T follicular helper cell (primary cell): ENCODE results near the gene GRK4.

Experiments used
- DNase-seq: peaks from one replicate; pipeline ENCODE4 v3.0.0-alpha.2; 2020; ENCODE audit warnings: low read depth

The GRK4 gene

DNA sequence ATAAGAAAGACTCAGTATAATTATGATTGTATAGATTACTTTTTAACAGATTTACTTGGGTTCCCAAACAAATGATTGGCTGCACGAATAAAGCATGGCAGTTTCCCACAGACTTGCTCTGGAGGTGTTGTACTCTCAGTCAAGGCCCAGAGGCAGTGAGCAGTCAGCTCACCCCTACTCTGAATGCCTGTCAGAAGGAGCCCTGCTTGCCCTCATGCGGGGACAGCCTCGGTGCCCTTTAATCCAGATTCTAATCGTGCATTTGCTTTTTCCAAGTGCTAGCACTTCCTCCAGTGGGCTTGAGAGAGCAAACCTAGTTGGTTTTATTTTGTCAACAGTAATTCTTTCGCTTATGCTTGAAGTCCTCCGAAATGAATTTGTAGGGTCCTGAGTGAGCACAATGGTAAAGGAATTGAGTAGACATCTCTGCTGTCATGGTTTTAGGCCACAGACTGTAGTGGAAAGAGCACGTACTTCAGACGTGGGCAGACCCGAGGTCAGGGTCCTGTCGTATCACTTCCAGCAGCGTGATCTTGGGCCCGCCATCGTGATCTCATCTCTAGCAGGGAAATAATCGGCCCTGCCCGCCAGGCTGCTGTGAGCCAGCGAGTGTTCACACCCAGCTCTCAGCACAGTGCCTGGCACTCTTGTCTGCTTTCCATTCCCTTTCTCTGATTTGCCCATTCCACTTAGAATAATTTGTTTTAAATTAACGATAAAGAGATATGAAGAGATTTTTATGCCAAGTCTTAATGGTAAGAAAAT, 48.3 kb downstream of the GRK4 start:
- DNase-seq: no peak

DNA sequence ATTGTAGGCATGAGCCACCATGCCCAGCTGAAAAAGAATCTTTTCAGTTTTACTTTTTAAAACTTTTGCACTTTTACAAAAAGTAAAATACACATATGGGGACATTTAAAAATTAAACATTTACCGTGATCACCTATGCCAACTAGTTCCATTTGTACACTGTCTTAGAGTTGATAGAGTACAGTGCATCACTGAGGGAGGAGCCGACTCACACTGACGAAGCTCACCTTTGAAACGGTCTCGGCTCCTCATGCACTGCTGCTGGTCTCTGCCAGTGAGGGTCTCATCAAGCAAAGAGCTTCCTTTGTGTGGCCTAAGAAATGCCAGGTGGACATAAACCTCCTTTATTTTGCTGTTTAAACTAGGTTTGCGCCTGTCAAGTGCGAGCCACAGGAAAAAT, 50.0 kb downstream of the GRK4 start:
- DNase-seq: no peak

DNA sequence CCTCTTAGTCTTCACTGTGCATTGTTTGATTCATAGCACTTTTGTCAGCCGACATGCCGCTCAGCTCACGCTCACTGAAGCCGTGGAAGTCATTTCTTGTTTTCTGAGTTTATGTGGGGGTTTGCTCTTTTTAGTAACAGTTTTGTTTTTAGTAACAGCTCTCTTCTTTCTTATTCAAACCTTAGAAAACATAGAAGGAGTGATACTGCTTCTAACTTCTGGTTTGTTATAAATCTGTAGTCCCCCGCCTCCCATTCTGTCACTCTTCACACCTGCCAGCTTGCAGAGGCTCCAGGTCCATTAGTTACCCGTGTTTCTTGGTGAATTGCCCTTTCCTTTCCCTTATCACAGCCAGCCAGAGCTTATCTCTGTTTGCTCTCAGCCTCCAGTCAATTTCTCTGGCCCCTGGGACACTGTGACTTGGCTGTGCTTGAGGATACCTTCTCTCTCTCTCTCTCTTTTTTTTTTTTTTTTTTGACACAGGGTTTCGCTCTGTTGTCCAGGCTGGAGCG, 50.5 kb downstream of the GRK4 start:
- no peak for DNase-seq

DNA sequence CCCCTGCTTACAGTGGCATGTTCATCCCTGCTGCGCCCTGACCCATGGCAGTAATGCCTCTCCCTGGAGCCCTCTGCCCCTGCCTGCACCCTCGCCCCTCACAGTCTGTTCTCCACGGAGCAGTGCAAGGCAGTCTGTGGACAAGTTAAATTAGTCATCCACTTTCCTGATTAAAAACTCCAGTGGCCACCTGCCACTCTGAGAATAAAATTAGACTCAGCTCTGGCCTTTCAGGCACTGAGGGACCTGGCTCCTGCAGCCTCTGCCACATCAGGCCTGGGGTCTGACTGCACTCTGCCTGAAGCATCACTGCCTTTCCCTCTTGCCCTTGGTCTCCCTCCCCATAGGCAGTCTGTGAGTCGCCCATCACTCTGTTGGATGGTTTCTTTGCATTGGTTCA, 53.6 kb downstream of the GRK4 start:
- no peak for DNase-seq

DNA sequence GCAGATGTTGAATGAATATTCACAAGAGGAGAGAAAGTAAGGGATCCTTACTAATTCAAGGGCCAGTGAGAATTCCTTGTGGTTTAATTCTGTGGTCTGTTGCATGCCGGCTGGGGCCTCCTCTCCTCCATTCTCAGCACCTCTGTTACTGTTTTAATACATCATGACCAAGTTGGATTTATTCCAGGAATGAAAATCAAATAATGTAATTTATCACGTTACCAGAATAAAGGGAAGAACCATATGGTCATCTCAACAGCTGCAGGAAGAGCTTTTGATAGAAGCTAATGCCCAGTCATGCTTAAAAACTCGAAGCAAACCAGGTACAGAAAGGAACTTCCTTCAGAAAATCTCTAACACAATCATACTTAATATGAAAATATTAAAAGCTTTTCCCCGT, 54.1 kb downstream of the GRK4 start:
- no peak for DNase-seq

DNA sequence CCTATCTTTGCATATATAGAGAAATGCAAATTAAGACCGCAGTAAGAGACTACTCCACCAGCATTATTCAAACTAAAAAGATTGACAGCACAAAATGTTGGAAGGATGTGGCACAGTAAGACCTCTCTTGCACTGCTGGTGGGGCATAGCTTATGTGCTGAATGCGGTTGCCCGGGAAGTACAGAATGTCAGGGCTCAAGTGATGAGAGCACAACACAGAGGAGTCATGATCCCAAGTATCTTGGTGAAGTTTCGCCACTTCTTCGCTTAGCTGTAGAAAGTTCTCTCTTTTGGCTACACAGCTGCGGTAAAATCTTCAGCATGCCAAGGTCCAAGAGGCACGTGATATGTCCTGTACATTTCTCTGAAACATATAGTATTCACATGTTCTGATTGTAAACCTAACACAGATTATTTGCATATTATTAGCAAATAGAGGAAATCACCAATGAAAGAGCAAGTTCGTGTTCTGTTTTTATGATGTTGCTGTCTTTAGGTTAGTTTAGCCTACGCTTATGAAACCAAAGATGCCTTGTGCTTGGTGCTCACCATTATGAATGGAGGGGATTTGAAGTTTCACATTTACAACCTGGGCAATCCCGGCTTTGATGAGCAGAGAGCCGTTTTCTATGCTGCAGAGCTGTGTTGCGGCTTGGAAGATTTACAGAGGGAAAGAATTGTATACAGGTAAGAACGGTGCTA, 55.9 kb downstream of the GRK4 start:
- no peak for DNase-seq

DNA sequence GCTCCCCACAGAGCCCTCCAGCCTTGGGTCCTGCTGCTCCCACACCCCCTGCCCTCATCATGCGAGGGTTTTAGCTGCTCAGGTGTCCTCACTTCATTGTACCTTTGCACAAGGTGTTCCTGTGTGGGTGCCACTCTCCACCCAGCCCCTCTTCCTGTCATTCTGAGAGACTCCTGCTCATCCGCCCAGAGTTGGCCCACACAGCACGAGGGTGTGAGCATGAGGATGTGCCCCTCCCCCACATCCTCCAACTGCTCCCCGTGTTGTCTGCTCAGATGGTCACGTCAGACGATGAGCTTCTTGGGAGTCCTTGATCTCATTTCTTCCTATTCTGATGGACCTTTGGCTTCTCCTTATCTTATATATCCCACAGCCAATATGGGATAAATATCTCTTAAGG, 57.8 kb downstream of the GRK4 start:
- no peak for DNase-seq

DNA sequence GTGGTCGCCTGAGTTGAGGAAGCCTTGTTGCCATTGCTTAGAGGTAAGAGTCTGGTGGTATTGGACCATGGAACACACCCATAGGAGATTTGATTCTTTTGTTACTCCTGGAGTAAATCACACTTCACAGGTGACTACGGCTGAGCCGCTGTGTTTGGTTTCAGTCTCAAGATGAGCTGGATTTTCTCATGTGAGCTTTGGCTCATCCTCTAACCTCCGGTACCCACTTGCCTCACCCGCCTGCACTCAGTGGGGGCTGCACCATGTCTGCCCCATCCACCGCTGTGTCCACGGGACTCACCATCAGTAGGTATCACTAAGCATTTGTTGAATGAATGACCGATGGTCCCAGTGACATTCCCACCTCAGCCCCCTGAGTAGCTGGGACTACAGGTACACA, 58.3 kb downstream of the GRK4 start:
- no peak for DNase-seq

DNA sequence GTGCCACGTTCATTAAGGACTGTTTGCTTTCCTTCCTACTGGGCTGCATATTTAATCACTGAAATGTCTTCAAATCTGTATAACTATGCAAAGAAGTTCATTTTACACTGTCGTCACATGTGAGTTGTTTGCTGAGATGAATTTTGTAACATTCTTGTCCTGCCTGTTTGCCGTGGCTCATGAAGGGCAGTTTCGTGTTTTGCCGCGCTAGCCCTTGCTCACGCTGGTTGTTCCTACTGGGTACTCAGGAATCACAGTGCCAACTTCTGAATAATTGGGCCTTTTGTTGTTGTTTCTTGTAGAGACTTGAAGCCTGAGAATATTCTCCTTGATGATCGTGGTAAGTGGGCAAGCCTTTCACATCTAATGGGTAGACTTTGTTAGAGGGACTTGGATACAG, 58.7 kb downstream of the GRK4 start:
- DNase-seq: no peak

DNA sequence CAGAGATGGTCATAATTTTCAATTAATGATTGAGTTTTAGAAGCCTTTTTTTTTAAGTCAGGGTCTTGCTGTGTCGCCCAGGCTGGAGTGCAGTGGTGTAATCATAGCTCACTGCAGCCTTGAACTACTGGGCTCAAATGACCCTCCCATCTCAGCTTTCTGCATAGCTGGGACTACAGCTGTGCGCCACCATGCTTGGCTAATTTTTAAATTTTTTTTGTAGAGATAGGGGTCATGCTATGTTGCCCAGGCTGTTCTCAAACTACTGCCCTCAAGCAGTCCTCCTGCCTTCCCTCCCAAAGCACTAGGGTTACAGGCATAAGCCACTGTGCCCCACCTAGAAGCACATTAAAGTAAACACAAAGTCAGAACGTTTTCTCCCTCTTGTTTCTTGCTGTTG, 59.3 kb downstream of the GRK4 start:
- DNase-seq: no peak

DNA sequence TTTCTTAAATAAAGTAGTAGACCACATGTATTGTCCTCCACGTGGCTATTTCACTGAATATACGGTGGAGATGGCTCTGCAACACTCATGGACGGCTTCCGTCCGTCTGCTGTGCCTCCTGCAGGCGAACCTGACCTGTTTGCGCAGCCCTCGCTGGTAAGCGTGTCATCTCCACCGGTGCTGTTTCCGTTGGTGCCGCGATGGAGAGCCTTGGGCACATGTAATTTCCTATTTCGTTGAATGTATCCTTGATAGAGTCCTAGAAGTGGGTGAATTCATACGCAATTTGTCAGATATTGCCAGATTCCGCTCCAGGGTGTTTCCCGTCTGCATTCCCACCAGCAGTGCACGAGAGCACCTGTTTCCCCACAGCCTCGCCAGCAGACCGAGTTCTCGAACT, 62.5 kb downstream of the GRK4 start:
- no peak for DNase-seq

DNA sequence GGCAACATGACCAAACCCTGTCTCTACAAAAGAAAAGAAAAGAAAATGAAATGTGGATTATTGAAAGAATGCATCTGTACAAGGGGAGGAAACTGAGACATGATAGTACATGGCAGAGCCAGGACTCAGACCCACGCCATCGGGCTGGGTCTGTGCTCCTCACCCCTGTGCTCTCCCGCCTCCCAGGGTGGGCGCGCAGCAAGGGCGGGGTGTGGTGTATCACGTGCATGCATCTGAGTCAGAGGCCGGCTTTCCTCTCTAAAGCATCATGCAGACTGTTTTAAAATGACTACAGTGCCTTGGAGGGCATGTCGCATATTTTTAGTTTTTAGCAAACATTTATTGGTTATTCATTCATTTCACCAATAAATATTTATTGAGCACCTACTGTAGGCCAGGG, 63.2 kb downstream of the GRK4 start:
- no peak for DNase-seq

DNA sequence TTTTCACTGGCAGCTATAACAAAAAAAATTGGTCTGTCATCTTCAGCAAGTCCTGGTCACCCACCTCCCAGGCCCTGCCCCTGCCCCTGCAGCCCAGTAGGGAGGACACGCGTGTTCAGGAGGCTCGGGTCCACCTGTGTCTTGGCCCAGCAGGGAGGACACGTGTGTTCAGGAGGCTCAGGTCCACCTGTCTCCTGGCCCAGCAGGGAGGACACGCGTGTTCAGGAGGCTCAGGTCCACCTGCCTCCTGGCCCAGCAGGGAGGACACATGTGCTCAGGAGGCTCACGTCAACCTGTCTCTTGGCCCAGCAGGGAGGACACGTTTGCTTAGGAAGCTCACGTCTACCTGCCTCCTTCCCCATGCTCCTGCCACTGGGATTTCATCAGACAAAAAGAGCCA, 66.1 kb downstream of the GRK4 start:
- DNase-seq: no peak

DNA sequence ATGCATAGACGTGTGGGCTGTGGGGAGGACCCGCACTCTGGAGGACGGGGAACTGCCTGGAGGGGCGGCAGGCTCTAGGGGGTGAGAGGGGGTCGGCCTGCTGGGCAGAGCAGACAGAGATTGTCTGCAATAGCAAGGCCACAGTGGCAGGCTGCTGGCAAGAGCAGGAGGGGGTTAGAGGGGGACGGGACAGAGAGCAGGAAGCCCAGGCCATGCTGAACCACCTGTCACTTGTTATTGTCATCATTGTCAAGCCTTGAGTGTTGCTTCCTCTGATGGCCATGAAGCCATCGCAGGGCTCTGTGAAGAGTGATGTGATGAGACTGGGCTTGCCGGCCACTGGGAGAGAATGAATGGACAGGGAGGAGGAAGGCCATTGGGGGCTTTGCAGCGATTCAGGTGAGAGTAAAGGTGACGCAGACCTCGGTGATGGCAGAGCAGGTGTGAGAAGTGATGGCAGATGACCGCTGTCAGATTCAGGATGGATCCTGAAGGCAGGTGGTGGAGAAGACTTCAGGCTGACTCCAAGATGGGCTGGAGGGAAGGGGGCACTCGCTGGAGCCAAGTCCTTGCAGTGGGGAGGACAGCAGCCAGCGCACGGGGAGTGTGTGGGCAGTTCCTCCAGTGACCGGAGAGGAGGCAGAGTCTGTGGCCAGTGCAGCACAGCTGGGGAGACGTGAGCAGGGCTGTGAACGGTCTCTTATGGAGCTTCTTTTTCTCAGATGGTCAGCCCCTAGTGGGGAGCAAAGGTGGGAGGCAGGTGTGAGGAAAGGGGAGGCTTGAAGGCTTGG, 67.4 kb downstream of the GRK4 start:
- DNase-seq: no peak

DNA sequence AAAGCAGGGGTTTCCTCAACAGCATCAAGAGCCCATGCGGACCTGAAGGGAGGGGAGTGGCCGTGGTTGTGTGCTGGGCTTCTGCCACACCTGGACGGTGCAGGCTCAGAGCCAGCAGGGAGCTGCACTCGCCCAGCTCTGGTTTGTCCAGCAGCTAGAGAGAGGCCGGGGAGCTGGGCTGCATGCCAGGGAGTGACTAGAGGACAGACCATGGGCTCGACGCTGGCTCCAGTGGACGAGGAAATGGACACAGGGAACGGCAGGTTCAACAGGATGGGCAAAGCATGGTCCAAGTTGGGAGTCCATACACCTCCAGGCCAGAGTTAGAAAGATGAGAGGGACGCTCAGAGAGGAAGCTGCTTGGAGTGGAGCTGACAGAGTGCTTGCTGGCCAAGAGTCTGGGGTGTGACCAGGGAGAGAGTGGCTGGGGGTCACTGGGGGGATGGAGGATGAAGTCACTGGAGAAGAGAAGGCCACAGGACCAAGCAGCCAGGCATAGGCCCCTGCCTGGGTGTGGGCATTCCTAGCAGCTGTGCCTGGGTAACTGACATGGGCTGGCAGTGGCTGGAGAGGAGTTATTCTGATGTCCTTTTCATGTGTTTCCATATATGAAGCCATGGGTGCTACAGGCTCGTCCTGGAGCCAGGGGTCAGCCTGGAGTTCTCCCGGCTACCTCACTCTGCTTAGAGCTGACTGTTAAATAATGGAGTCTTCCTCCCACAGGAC, 68.1 kb downstream of the GRK4 start:
- no peak for DNase-seq

DNA sequence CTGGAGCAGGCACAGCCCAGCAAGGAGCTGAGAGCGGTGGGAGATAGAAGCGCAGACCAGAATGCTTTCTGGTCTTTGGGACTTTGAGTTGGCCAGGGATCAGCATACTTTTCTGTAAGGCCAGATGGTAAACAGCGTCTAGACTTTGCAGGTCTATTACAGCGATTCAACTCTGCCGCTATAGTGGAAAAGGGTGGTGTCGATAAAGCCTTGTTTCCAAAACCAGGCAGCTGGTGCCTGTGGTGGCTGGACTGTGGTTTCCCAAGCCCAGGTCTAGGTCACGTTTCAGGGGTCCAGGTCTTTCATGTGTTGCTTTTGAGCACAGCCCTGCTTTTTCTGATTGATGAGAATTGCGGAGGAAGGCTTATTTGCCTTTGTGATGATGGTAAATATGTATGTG, 70.9 kb downstream of the GRK4 start:
- DNase-seq: no peak

DNA sequence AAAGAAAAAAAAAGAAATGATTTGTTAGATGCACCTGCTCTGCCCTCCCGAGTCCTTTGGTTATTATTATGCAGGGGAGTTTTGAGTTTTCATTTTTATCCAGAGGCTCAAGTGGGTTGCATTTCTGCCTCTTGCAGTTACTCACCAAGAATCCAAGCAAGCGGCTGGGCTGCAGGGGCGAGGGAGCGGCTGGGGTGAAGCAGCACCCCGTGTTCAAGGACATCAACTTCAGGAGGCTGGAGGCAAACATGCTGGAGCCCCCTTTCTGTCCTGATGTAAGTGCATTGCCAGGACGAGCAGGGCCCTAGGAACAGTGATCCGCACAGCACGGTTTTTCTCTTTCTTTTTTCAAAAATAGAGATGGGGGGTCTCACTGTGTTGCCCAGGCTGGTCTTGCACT, 71.9 kb downstream of the GRK4 start:
- no peak for DNase-seq

DNA sequence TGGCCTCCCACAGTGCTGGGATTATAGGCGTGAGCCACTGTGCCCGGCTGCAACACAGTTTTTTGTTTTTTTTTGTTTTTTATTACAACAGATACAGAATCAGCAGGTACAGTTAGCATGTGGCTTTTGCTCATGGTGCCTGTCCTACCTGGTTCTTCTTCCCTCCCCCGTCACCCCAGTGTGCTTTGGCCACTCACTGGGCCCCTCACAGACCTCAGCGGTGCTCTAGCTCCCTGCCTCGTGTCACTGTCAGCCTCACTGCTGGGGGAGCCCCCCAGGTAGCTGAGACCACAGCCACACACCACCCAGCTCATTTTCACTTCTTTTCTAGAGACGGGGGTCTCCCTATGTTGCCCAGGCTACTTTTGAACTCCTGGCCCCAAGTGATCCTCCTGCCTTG, 72.3 kb downstream of the GRK4 start:
- DNase-seq: no peak

DNA sequence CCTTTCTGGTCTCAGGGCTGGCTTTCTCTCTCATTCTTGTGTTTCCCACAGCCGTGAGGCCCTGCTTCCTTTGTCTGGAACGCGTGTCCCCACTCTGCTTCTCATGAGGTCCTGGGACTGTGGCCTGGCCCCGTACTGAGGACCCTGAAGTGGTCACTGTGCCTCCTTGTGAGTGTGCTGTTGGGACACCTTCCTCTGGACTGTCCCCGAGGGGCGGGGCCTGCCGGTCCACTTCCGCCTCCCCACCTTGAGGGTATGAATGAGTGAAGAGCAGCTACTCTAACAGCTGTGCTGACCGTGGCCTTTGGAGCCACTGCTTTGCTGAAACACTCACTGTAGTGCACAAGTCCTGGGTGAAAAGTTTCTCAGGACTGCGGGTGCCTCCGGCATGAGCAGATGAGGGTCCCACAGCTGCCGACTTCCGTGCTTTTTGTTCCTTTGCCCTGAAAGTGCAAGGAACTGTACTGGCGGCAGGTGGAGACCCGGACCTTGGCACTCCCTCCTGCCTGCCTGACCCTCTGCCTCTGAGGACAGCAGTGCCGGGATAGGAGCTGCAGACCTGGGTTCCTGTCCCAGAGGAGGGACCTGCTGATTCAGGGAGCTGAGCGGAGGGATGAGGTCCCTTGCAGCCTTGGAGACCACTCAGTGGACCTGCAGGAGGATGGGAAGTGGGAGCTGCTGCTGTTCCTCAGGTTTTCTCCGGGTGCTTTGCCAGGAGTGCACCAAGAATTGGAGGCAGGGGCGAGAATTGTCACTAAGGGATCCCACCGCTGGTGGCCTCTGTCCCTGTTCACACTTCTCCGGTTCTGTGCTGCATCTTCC, 73.0 kb downstream of the GRK4 start:
- no peak for DNase-seq

DNA sequence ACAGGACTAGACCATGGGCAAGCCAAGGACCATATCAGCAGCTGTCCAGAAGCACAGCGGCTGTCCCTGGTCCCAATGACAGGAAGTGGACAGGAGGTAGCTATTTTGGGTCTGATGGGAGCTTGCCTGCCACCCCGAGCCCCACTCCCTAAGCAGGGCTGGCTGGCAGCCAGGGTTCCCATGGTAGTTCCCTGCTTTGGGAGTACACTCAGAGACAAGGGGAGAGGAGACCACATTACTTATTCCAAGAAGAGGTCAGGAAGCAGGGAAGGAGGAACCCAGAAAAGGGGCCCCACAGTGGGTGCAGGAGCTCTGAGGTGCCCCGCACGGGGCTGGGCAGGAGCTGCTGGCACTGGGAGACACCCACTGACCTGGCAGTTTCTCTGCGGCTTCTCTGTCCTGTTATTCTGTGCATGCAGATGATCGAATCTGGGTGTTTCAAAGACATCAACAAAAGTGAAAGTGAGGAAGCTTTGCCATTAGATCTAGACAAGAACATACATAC, 74.6 kb downstream of the GRK4 start:
- no peak for DNase-seq
